Loucy (cell line): ENCODE results near the gene ARHGEF9.

ENCODE experiments used
- H2AFZ ChIP-seq: fragments of 200-600 bp; sonication (generic); 2 replicates; pipeline ENCODE4 v1.6.0; 2016; ENCODE audit warnings: antibody characterized with exemption, mild to moderate bottlenecking, low read length, moderate library complexity
- H3F3A ChIP-seq: fragments of 200-600 bp; 2 replicates; pipeline ENCODE4 v1.6.0; 2016; ENCODE audit warnings: antibody characterized with exemption, low read depth, mild to moderate bottlenecking
- H3K27me3 ChIP-seq: fragments of 200-600 bp; sonication (generic); 2 replicates; pipeline ENCODE4 v1.6.1; 2014; ENCODE audit warnings: low read length, mild to moderate bottlenecking; ENCODE audit not compliant: insufficient read depth, poor library complexity, severe bottlenecking
- H3K36me3 ChIP-seq: fragments of 200-600 bp; sonication (generic); 2 replicates; pipeline ENCODE4 v1.6.1; 2016; ENCODE audit warnings: low read length; ENCODE audit not compliant: insufficient read depth
- H3K4me1 ChIP-seq: fragments of 200-600 bp; sonication (generic); 2 replicates; pipeline ENCODE4 v1.5.1; 2014; ENCODE audit warnings: low read length, mild to moderate bottlenecking; ENCODE audit not compliant: insufficient read depth, poor library complexity, severe bottlenecking
- H3K4me2 ChIP-seq: fragments of 200-600 bp; sonication (generic); 2 replicates; pipeline ENCODE4 v1.6.0; 2014; ENCODE audit warnings: antibody characterized with exemption, low read length, low read depth, mild to moderate bottlenecking; ENCODE audit not compliant: poor library complexity, severe bottlenecking
- H3K4me3 ChIP-seq: fragments of 200-600 bp; sonication (generic); 2 replicates; pipeline ENCODE4 v1.5.1; 2014; ENCODE audit warnings: low read length, mild to moderate bottlenecking, mixed read lengths; ENCODE audit not compliant: poor library complexity, severe bottlenecking
- H3K79me2 ChIP-seq: fragments of 200-600 bp; sonication (generic); 2 replicates; pipeline ENCODE4 v1.6.1; 2014; ENCODE audit warnings: low read length; ENCODE audit not compliant: insufficient read depth
- H3K9ac ChIP-seq: fragments of 200-600 bp; sonication (generic); 2 replicates; pipeline ENCODE4 v1.6.0; 2014; ENCODE audit warnings: mild to moderate bottlenecking, low read depth, low read length, moderate library complexity; ENCODE audit not compliant: poor library complexity, severe bottlenecking
- H3K9me2 ChIP-seq: fragments of 200-600 bp; sonication (generic); replicated peaks from 2 replicates; pipeline ENCODE4 v1.6.1; 2016; ENCODE audit warnings: low read depth, low read length, mixed read lengths
- H3K9me3 ChIP-seq: fragments of 200-600 bp; sonication (generic); 2 replicates; pipeline ENCODE4 v1.6.1; 2014; ENCODE audit warnings: mild to moderate bottlenecking, antibody characterized with exemption, low read length, low read depth; ENCODE audit not compliant: insufficient read depth
- H4K20me1 ChIP-seq: fragments of 200-600 bp; sonication (generic); 2 replicates; pipeline ENCODE4 v1.6.0; 2014; ENCODE audit warnings: antibody characterized with exemption, low read length, mild to moderate bottlenecking; ENCODE audit not compliant: insufficient read depth, poor library complexity, severe bottlenecking
- EZH2phosphoT487 ChIP-seq: fragments of 200-600 bp; IDR thresholded peaks from 2 replicates; pipeline ENCODE4 v1.6.1; 2018; ENCODE audit warnings: antibody characterized with exemption, mild to moderate bottlenecking, moderate library complexity, borderline replicate concordance
- TF ChIP-seq, protein P1 (sequence below): fragments of 200-600 bp; sonication (generic); conservative IDR thresholded peaks from 2 replicates; pipeline ENCODE4 v1.5.1; 2014; ENCODE audit warnings: mild to moderate bottlenecking, antibody characterized with exemption, low read length

Gene ARHGEF9

DNA sequence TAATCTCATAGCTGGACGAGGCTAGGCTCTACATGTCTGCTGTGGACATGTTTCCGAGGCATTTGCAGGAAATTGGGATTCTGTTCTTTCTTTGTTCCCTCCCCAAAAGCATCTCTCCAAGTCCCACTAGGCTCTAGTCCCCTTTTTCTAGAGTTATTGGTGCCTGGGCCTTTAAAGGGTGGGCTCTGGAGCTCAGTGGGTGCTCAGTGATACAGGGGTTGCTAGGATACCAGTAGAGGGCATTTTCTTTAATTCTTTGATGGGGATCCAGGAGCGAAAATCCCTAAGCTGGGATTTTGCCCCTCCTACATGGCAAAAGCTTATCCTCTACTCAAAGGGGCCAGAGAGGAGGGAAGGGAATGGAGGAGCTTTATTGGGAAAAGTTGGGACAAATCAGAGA lies 34.2 kb downstream of the ARHGEF9 start:
- no peaks in the 10 kb centered on the region for H3K9me3 ChIP-seq
- no peak overlapping the region for H3K4me3 ChIP-seq
- no peaks in the 10 kb centered on the region for H3K9me2 ChIP-seq
- H4K20me1 ChIP-seq = peaks cover 9% of the 10 kb centered on the region
- H3K27me3 ChIP-seq = no peaks in the 10 kb centered on the region
- peak overlapping the region; percentile 91 for H3K4me2 ChIP-seq
- no peak overlapping the region for H2AFZ ChIP-seq
- H3K36me3 ChIP-seq = no peaks in the 10 kb centered on the region
- H3F3A ChIP-seq = no peaks in the 10 kb centered on the region
- H3K9ac ChIP-seq = no peak overlapping the region
- H3K4me1 ChIP-seq = peaks cover 37% of the 10 kb centered on the region
- peaks cover 38% of the 10 kb centered on the region for H3K79me2 ChIP-seq
- TF ChIP-seq, protein P1, sequence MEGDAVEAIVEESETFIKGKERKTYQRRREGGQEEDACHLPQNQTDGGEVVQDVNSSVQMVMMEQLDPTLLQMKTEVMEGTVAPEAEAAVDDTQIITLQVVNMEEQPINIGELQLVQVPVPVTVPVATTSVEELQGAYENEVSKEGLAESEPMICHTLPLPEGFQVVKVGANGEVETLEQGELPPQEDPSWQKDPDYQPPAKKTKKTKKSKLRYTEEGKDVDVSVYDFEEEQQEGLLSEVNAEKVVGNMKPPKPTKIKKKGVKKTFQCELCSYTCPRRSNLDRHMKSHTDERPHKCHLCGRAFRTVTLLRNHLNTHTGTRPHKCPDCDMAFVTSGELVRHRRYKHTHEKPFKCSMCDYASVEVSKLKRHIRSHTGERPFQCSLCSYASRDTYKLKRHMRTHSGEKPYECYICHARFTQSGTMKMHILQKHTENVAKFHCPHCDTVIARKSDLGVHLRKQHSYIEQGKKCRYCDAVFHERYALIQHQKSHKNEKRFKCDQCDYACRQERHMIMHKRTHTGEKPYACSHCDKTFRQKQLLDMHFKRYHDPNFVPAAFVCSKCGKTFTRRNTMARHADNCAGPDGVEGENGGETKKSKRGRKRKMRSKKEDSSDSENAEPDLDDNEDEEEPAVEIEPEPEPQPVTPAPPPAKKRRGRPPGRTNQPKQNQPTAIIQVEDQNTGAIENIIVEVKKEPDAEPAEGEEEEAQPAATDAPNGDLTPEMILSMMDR = no peak
- TF ChIP-seq EZH2phosphoT487 = no peak

DNA sequence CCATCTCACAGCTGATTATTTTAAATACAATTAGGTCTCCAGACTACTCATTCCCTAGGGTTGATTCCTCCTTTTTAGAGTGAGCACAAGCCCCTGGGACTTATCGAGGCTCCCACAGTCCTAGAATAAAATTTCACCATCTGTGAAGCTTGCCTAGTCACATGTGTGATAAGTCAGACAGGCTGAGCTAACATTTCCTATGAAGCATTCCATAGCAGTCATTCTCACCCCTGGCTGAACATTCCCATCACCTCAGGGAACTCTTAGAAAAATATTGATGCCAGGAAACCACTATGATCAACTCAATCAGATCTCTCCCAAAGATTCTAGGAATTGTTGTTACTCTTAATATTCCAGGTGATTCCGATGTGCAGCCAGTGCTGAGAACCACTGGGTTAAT lies 37.7 kb downstream of the ARHGEF9 start:
- Histone ChIP-seq H3K4me2 (peak overlapping the region; percentile 51), H3F3A (no peaks in the 10 kb centered on the region), H3K4me1 (peaks cover 28% of the 10 kb centered on the region), H3K27me3 (no peaks in the 10 kb centered on the region), H4K20me1 (peaks cover 9% of the 10 kb centered on the region), H3K9me2 (no peaks in the 10 kb centered on the region), H2AFZ (no peak overlapping the region), H3K79me2 (peaks cover 18% of the 10 kb centered on the region; the same call in 1 of the 2 replicates), H3K9ac (no peak overlapping the region), H3K9me3 (no peaks in the 10 kb centered on the region), H3K36me3 (no peaks in the 10 kb centered on the region), H3K4me3 (no peak overlapping the region)
- no peak for TF ChIP-seq EZH2phosphoT487
- TF ChIP-seq, protein P1 = no peak

DNA sequence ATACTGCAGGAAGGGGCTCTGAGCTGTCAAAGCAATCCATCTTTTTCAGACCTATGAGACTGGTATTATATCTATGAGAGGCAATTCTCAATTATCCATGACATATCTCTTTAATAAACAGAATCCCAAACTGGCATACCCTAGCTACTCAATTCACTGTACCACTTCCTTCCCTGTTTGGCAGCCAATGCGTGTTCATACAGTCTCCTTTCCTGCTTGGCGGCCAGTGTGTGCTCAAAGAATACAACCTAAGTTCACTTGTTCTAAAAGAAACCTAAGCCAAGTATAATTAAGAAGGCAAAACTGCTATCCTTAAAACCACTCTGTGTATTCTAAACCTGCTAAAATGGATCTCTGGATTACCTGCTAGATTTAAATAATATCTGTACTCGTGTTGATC lies 38.3 kb downstream of the ARHGEF9 start:
- Histone ChIP-seq H3K9ac (no peak overlapping the region), H3K4me2 (peak overlapping the region; percentile 51), H3F3A (no peaks in the 10 kb centered on the region), H3K9me3 (no peaks in the 10 kb centered on the region), H3K36me3 (no peaks in the 10 kb centered on the region), H2AFZ (no peak overlapping the region), H3K4me1 (peaks cover 24% of the 10 kb centered on the region), H3K9me2 (no peaks in the 10 kb centered on the region), H3K4me3 (peak overlapping the region; percentile 31), H3K79me2 (peaks cover 12% of the 10 kb centered on the region; the same call in 1 of the 2 replicates), H3K27me3 (no peaks in the 10 kb centered on the region), H4K20me1 (peaks cover 9% of the 10 kb centered on the region)
- no peak for TF ChIP-seq EZH2phosphoT487
- TF ChIP-seq, protein P1 = no peak
